ENCODE data around the gene CYB561D2. TPM values are rescaled to one million over a fixed set of nuclear protein-coding genes. Genes with fewer than 3 reads are reported as not detected.

The CYB561D2 gene
- total RNA-seq, 2 donors from 2014 or later = 22.5 to 29.4 TPM

DNA sequence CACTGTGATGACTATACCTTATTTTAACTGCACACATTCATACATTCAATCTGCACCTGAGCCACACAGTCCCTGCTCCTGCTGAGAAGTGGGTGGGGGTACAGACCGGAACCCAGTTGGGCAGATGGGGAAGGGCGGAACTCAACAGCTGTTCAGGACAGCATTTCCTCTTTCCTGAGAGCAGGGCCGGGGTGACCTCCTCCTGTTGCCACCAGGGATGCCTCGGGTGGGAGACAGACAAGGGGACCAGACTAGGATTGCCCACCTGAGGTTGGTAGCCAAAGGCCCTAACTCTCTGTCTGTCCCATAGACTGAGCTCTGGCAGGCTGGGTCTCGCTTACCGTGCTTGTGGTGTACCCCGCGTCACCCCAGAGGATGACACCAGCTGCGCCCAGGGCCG is 32.0 kb upstream of the CYB561D2 start:
- no peak overlapping the region for H3K27ac ChIP-seq
- H3K36me3 ChIP-seq = peaks cover 4% of the 10 kb centered on the region
- no peak for ATAC-seq (ENCODE audit: insufficient number of reproducible peaks, low FRiP score, low read depth)

DNA sequence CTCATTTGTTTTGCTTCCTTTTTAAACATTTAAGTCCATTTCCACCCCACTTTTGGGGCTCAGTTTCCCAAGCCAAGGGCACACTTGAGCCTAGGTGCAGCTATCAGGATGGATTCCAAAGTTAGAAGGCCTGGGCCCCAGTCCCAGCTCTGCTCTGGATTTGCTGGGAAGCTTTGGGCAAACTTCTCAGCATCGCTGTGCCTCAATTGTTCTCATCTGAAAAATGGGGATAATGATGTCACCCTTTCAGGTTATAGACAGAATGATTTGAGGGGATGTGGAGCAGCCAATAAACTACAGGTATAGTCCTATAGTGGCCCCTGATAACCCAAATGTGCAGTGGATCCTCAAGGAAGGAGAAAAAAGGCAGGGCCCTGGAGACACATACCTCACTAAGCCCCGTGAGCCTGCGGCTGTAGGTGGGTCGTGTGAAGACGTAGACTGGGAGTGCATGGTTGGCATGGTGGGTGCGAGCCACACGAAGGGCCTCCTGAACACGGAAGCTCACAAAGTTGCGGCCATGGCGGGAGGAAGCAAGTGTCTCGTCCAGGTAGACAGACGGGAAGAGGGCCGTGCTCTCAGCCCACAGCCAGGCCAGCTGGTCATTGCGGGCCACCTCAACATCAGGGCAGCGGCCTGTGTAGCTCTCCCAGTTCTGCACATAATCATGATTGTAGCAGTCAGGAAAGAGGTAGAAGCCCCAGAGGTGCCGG is 31.3 kb upstream of the CYB561D2 start:
- H3K9me3 ChIP-seq = no peaks in the 10 kb centered on the region
- peaks cover 4% of the 10 kb centered on the region for H3K36me3 ChIP-seq
- no peak overlapping the region for H3K27ac ChIP-seq

More for the DNA sequence above, 32.0 kb upstream of the CYB561D2 start:
- TF ChIP-seq, protein P1, sequence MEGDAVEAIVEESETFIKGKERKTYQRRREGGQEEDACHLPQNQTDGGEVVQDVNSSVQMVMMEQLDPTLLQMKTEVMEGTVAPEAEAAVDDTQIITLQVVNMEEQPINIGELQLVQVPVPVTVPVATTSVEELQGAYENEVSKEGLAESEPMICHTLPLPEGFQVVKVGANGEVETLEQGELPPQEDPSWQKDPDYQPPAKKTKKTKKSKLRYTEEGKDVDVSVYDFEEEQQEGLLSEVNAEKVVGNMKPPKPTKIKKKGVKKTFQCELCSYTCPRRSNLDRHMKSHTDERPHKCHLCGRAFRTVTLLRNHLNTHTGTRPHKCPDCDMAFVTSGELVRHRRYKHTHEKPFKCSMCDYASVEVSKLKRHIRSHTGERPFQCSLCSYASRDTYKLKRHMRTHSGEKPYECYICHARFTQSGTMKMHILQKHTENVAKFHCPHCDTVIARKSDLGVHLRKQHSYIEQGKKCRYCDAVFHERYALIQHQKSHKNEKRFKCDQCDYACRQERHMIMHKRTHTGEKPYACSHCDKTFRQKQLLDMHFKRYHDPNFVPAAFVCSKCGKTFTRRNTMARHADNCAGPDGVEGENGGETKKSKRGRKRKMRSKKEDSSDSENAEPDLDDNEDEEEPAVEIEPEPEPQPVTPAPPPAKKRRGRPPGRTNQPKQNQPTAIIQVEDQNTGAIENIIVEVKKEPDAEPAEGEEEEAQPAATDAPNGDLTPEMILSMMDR (IDR thresholded peaks at IDR 0.05) = no peak
- H3K4me1 ChIP-seq (ENCODE audit: control insufficient read depth in 1 of 2, low read depth in 2 of 2) = peaks cover 26 to 39% of the 10 kb centered on the region in 2 donors
- no peak for DNase-seq (ENCODE audit: low spot score)
- no peak overlapping the region for H3K4me3 ChIP-seq
- H3K9me3 ChIP-seq = no peaks in the 10 kb centered on the region
- no peaks in the 10 kb centered on the region for H3K27me3 ChIP-seq (replicated peaks; ENCODE audit: insufficient read depth)

DNA sequence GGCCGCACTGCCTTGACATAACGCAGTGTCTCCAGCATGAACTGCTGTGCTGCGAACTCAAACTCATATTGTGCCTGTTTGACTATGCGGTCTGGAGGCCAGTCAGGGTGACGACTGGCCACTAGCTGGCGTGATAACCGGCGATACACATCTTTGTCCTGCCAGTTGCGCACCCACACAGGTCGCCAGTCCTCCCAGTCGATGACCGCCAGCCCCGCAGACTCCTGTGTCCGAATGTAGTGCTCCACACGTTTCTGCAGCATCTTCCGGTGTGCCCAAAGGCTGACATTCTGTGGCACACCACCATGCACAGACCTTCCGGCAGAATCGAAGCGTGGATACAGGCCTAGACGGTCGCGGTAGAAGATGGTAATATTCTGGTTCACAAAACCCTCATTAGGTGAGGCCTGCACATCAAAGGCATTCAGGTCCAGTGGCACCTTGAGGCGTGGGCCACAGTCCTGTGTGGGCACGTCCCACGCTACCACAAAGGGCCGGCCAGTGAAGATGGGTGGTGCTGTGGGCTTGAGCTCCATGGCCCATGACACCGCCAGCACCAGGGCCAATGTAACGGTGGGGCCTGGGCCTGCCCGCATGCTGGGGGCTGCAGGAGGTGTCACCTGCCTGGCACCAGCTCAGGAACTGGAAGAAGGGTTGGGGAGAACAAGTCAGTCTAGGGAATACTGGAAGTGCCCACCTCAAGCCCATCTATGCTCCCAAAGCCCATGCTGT is 30.6 kb upstream of the CYB561D2 start:
- no peak for DNase-seq (ENCODE audit: low spot score)
- ATAC-seq (ENCODE audit: insufficient number of reproducible peaks, low FRiP score, low read depth) = no peak
- no peaks in the 10 kb centered on the region for H3K27me3 ChIP-seq (replicated peaks; ENCODE audit: insufficient read depth)
- H3K36me3 ChIP-seq = peaks cover 4% of the 10 kb centered on the region
- no peaks in the 10 kb centered on the region for H3K9me3 ChIP-seq
- H3K4me1 ChIP-seq (ENCODE audit: control insufficient read depth in 1 of 2, low read depth in 2 of 2) = peaks cover 26 to 44% of the 10 kb centered on the region in 2 donors
- peak overlapping the region; percentile 91 to 97 for H3K27ac ChIP-seq
- TF ChIP-seq, protein P1 (IDR thresholded peaks at IDR 0.05) = no peak
- peak overlapping the region; percentile 73 for H3K4me3 ChIP-seq

More for the DNA sequence above, 31.3 kb upstream of the CYB561D2 start:
- TF ChIP-seq, protein P1 (IDR thresholded peaks at IDR 0.05) = no peak
- DNase-seq (ENCODE audit: low spot score) (no peak), ATAC-seq (ENCODE audit: insufficient number of reproducible peaks, low FRiP score, low read depth) (no peak)
- Histone ChIP-seq H3K4me3 (peak overlapping the region; percentile 73), H3K4me1 (ENCODE audit: control insufficient read depth in 1 of 2, low read depth in 2 of 2) (peaks cover 26 to 44% of the 10 kb centered on the region in 2 donors), H3K27me3 (replicated peaks; ENCODE audit: insufficient read depth) (no peaks in the 10 kb centered on the region)

GRCh38 chr3:50320853-50321335 is 29.8 kb upstream of the CYB561D2 start:
- Histone ChIP-seq H3K9me3 (no peaks in the 10 kb centered on the region), H3K27me3 (replicated peaks; ENCODE audit: insufficient read depth) (no peaks in the 10 kb centered on the region), H3K27ac (peak overlapping the region; percentile 91 to 97), H3K4me3 (peak overlapping the region; percentile 73), H3K4me1 (ENCODE audit: control insufficient read depth in 1 of 2, low read depth in 2 of 2) (peaks cover 26 to 44% of the 10 kb centered on the region in 2 donors), H3K36me3 (peaks cover 6% of the 10 kb centered on the region)
- peak; percentile 27 for ATAC-seq (ENCODE audit: insufficient number of reproducible peaks, low FRiP score, low read depth)
- no peak for DNase-seq (ENCODE audit: low spot score)
- TF ChIP-seq, protein P1 (IDR thresholded peaks at IDR 0.05) = no peak

Data from thoracic aorta (tissue), 2 donors.